KOPT-K1 (cell line): Measurements from ENCODE around the gene MEF2B.

ENCODE experiments used
- H3K27ac ChIP-seq: fragments of 200-600 bp; sonication (generic); 2 replicates; pipeline ENCODE4 v1.5.1; 2016; ENCODE audit warnings: antibody characterized with exemption, mild to moderate bottlenecking, low read depth, low read length; ENCODE audit not compliant: poor library complexity, severe bottlenecking
- H3K36me3 ChIP-seq: fragments of 200-600 bp; sonication (generic); 2 replicates; pipeline ENCODE4 v1.5.1; 2017; ENCODE audit warnings: antibody characterized with exemption, mild to moderate bottlenecking, low read length, moderate library complexity; ENCODE audit not compliant: insufficient read depth
- H3K9me3 ChIP-seq: fragments of 200-600 bp; sonication (generic); 2 replicates; pipeline ENCODE4 v1.5.1; 2017; ENCODE audit warnings: antibody characterized with exemption, low read length, mild to moderate bottlenecking; ENCODE audit not compliant: insufficient read depth, poor library complexity, severe bottlenecking

Gene MEF2B

GRCh38 chr19:19204181-19204580 is 34.1 kb upstream of the MEF2B start:
- Histone ChIP-seq H3K36me3 (peaks cover 24% of the 10 kb centered on the region), H3K27ac (no peak overlapping the region), H3K9me3 (no peaks in the 10 kb centered on the region)

GRCh38 chr19:19203012-19203856 is 33.2 kb upstream of the MEF2B start, which contains the start of gene NR2C2AP:
Gene NR2C2AP (minus strand): TSS chr19:19203414. CDS start chr19:19203060, 354 bp downstream.
- peak within 1 kb of the TSS; percentile 88 for H3K27ac ChIP-seq
- peaks cover 33% of the 10 kb centered on the region for H3K36me3 ChIP-seq
- H3K9me3 ChIP-seq: no peaks in the 10 kb centered on the region

GRCh38 chr19:19202707-19203011 is 32.6 kb upstream of the MEF2B start:
- Histone ChIP-seq H3K36me3 (peaks cover 39% of the 10 kb centered on the region), H3K9me3 (no peaks in the 10 kb centered on the region), H3K27ac (peak overlapping the region; percentile 88)

- Histone ChIP-seq H3K9me3 (no peaks in the 10 kb centered on the region), H3K27ac (peak overlapping the region; percentile 88), H3K36me3 (peaks cover 46% of the 10 kb centered on the region)
Measured at GRCh38 chr19:19201697-19202630, 31.9 kb upstream of the MEF2B start.

GRCh38 chr19:19193926-19194325 is 23.9 kb upstream of the MEF2B start:
- no peak overlapping the region for H3K27ac ChIP-seq
- H3K9me3 ChIP-seq: no peaks in the 10 kb centered on the region
- peaks cover 24% of the 10 kb centered on the region for H3K36me3 ChIP-seq

- peak overlapping the region; percentile 97 for H3K27ac ChIP-seq
- no peaks in the 10 kb centered on the region for H3K9me3 ChIP-seq
- peaks cover 14% of the 10 kb centered on the region for H3K36me3 ChIP-seq
Measured at GRCh38 chr19:19192910-19193423, 22.9 kb upstream of the MEF2B start.

- peak within 1 kb of the TSS; percentile 97 for H3K27ac ChIP-seq
- H3K36me3 ChIP-seq: peaks cover 8% of the 10 kb centered on the region
- H3K9me3 ChIP-seq: no peaks in the 10 kb centered on the region
Measured at GRCh38 chr19:19192078-19192882, 22.2 kb upstream of the MEF2B start, which contains the start of the genes BORCS8 and RFXANK. Gene BORCS8 (minus strand): TSS chr19:19192152. CDS start chr19:19192117, 35 bp downstream. Gene RFXANK (plus strand): TSS chr19:19192258. CDS start chr19:19193947, 1,689 bp downstream.

- no peaks in the 10 kb centered on the region for H3K9me3 ChIP-seq
- H3K36me3 ChIP-seq: peaks cover 6% of the 10 kb centered on the region
- peak overlapping the region; percentile 97 for H3K27ac ChIP-seq
Measured at GRCh38 chr19:19191768-19192077, 21.7 kb upstream of the MEF2B start.

GRCh38 chr19:19186742-19187141 is 16.7 kb upstream of the MEF2B start:
- no peak overlapping the region for H3K27ac ChIP-seq
- peaks cover 16% of the 10 kb centered on the region; the same call in 1 of the 2 replicates for H3K36me3 ChIP-seq
- H3K9me3 ChIP-seq: no peaks in the 10 kb centered on the region

GRCh38 chr19:19185853-19186740 is 16.0 kb upstream of the MEF2B start:
- Histone ChIP-seq H3K27ac (no peak overlapping the region), H3K9me3 (no peaks in the 10 kb centered on the region), H3K36me3 (peaks cover 22% of the 10 kb centered on the region; the same call in 1 of the 2 replicates)

- Histone ChIP-seq H3K36me3 (peaks cover 40% of the 10 kb centered on the region; the same call in 1 of the 2 replicates), H3K9me3 (no peaks in the 10 kb centered on the region), H3K27ac (no peak overlapping the region)
Measured at GRCh38 chr19:19181488-19181998, 11.5 kb upstream of the MEF2B start.

- Histone ChIP-seq H3K36me3 (peaks cover 46% of the 10 kb centered on the region), H3K9me3 (no peaks in the 10 kb centered on the region), H3K27ac (no peak overlapping the region)
Measured at GRCh38 chr19:19179548-19180441, 9.7 kb upstream of the MEF2B start.

GRCh38 chr19:19176950-19177349 is 6.9 kb upstream of the MEF2B start:
- peaks cover 37% of the 10 kb centered on the region for H3K36me3 ChIP-seq

More at GRCh38 chr19:19176950-19177349, 6.9 kb upstream of the MEF2B start:
- no peak overlapping the region for H3K27ac ChIP-seq
- no peaks in the 10 kb centered on the region for H3K9me3 ChIP-seq
